ENCODE data around the gene ZNF215.

DNA sequence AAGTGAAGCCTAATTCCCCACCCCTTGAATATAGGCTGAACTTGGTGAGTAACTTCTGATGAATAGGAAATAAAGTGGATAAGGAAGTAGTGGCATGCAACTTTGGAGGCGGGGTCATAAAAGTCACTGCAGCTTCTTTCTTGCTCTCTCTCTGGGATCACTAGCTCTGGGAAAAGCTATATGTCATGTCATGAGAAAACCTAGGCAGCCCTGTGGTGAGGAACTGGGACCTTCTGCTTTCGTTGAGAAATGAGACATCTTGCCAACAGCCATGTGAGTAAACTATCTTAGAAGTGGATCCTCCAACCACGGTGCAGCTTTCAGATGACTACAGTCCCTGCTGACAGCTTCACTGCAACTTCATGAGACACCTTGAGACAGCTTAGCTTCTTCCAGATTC lies 78.3 kb downstream of the ZNF215 start:
- no peak for TF ChIP-seq POLR2A (IDR thresholded peaks at IDR 0.05)
- TF ChIP-seq, protein P1, sequence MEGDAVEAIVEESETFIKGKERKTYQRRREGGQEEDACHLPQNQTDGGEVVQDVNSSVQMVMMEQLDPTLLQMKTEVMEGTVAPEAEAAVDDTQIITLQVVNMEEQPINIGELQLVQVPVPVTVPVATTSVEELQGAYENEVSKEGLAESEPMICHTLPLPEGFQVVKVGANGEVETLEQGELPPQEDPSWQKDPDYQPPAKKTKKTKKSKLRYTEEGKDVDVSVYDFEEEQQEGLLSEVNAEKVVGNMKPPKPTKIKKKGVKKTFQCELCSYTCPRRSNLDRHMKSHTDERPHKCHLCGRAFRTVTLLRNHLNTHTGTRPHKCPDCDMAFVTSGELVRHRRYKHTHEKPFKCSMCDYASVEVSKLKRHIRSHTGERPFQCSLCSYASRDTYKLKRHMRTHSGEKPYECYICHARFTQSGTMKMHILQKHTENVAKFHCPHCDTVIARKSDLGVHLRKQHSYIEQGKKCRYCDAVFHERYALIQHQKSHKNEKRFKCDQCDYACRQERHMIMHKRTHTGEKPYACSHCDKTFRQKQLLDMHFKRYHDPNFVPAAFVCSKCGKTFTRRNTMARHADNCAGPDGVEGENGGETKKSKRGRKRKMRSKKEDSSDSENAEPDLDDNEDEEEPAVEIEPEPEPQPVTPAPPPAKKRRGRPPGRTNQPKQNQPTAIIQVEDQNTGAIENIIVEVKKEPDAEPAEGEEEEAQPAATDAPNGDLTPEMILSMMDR (IDR thresholded peaks at IDR 0.05), result no peak
